ENCODE measurements around the gene ERLIN1.

GRCh38 chr10:100167553-100168312 lies 18.1 kb downstream of the ERLIN1 start:
- TF ChIP-seq EZH2 (IDR thresholded peaks at IDR 0.05; ENCODE audit: low read depth, unreplicated experiment) (no peak), EZH2phosphoT487 (IDR thresholded peaks at IDR 0.05; ENCODE audit: unreplicated experiment) (no peak)
